HL-60 (cell line): Measurements from ENCODE around the gene VEGFD.

ENCODE experiments used
- POLR2AphosphoS5 ChIP-seq: IDR thresholded peaks from 2 replicates; pipeline ENCODE4 v1.6.1; 2012; ENCODE audit warnings: low read depth
- TF ChIP-seq, protein P1 (sequence below): IDR thresholded peaks from one replicate; pipeline ENCODE4 v1.5.1; 2011; ENCODE audit warnings: low read length, control low read depth, inconsistent platforms; ENCODE audit not compliant: insufficient read depth

DNA sequence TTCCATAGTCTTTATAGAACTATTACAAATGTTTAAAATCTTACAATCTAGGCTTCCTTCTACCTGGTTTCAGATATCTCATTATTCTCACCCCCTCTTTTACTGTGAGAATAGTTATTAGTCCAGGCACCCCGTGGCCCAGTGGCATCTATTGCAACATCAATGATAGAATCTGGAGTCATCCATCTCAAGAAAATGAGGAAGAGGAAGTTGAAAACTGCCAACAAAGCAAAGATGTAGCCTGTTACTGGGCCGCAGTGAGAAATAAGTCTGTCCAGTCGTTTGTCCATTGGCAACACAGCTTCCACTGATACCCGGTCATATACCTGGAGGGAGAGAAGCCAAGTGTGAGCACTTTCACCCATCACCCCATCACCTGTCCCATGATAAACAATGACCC, 62.8 kb downstream of the VEGFD start:
- TF ChIP-seq, protein P1, sequence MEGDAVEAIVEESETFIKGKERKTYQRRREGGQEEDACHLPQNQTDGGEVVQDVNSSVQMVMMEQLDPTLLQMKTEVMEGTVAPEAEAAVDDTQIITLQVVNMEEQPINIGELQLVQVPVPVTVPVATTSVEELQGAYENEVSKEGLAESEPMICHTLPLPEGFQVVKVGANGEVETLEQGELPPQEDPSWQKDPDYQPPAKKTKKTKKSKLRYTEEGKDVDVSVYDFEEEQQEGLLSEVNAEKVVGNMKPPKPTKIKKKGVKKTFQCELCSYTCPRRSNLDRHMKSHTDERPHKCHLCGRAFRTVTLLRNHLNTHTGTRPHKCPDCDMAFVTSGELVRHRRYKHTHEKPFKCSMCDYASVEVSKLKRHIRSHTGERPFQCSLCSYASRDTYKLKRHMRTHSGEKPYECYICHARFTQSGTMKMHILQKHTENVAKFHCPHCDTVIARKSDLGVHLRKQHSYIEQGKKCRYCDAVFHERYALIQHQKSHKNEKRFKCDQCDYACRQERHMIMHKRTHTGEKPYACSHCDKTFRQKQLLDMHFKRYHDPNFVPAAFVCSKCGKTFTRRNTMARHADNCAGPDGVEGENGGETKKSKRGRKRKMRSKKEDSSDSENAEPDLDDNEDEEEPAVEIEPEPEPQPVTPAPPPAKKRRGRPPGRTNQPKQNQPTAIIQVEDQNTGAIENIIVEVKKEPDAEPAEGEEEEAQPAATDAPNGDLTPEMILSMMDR: no peak
- no peak for TF ChIP-seq POLR2AphosphoS5
